ENCODE measurements around the gene PICALM.

GRCh38 chr11:86013713-86014112, 55.2 kb downstream of the PICALM start:
- TF ChIP-seq CTCF (IDR thresholded peaks at IDR 0.05; ENCODE audit: extremely low read depth in 1 of 2, insufficient read depth in 1 of 2, low read depth in 1 of 2, low read length in 2 of 2) (no peak), JUN (IDR thresholded peaks at IDR 0.05; ENCODE audit: borderline replicate concordance, insufficient read depth, insufficient read length, low read depth) (no peak), POLR2A (IDR thresholded peaks at IDR 0.05; ENCODE audit: low read depth, low read length) (no peak)

Data from endothelial cell of umbilical vein (primary cell).